H7 (cell line): ENCODE results near the gene PSMD14. TPM values are rescaled to one million over a fixed set of nuclear protein-coding genes. Genes with fewer than 3 reads are reported as not detected.
"Not testable (repeated sequence)": the region's sequence is repeated elsewhere in the genome, so short reads cannot be mapped to it uniquely, and the experiment has no call there.

ENCODE experiments used
- DNase-seq: peaks from one replicate; pipeline ENCODE4 v3.0.0; 2012
- H3K27me3 ChIP-seq: 2 replicates; pipeline ENCODE4 v1.6.0; 2011; ENCODE audit warnings: mild to moderate bottlenecking, low read length; ENCODE audit not compliant: control insufficient read depth, insufficient read depth
- H3K36me3 ChIP-seq: replicated peaks from 2 replicates; pipeline ENCODE4 v1.5.1; 2011; ENCODE audit warnings: low read length; ENCODE audit not compliant: control insufficient read depth, insufficient read depth
- H3K4me3 ChIP-seq: 2 replicates; pipeline ENCODE4 v1.5.1; 2011; ENCODE audit warnings: low read depth, mild to moderate bottlenecking, control low read depth, low read length, moderate library complexity; ENCODE audit not compliant: insufficient read depth
- total RNA-seq: library from RNA; depleted of rRNA; stranded (reverse); fragments of >200 nt; shearing (Covaris generic); gene quantifications from 2 replicates; pipeline ENCODE4 v1.2.3, GENCODE V29; 2014

The PSMD14 gene
- total RNA-seq, 1 experiment from 2014 or later: 106 TPM

DNA sequence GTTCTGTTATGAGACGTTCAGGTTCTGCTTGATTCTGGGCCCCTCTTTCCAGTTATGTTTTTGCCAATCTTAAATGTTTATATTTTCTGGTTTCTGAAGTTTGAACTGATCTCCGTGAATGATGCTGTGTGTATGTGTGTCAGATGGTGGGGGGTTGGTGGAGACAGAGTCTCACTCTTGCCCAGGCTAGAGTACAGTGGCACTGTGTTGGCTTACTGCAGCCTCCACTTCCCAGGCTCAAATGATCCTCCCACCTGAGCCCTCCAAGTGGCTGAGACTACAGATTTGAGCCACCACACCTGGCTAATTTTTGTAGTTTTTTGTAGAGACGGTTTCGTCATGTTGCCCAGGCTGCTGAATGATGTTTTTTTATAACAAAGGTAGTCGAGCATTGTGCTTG lies 45.9 kb downstream of the PSMD14 start:
- no peak overlapping the region for H3K4me3 ChIP-seq
- H3K27me3 ChIP-seq: no peaks in the 10 kb centered on the region
- no peaks in the 10 kb centered on the region for H3K36me3 ChIP-seq
- no peak for DNase-seq

DNA sequence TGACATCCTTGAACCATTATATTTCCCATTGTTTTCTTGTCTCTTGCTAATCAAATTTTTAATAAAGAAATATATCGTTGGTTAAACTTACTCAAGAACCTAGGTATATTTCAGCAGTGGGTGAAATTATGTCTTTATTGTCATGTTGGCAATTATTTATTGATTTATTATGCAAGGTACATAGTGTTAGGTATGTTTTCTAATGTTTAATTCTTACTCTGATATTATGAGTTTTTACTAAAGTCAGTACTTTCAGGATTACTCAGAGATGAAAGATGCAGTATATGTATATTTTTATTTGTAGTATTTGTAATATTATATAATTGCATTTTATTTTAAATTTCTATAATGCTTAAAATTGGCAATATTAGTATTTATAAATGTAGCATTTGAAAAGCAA lies 46.9 kb downstream of the PSMD14 start:
- no peaks in the 10 kb centered on the region for H3K36me3 ChIP-seq
- H3K4me3 ChIP-seq: no peak overlapping the region
- no peak for DNase-seq
- no peaks in the 10 kb centered on the region for H3K27me3 ChIP-seq

DNA sequence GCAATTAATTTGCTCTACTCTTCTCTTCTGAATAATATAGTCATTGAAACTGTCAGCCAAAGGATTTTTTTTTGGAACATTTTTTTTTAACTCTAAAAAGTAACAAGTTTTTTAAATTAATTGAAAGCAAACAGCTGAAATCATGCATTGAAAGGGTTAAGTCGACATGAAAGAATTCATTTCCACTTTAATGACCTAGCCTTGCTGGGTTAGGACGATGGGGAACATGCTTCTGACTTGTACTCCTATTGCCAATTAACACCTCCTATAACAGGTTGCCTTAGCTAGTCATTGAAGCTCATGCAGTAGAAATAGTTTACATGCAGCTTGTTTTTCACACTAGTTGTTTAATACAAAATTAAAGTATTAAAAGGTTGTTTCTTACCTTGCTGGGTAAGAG lies 47.8 kb downstream of the PSMD14 start:
- H3K36me3 ChIP-seq: no peaks in the 10 kb centered on the region
- no peak overlapping the region for H3K4me3 ChIP-seq
- H3K27me3 ChIP-seq: no peaks in the 10 kb centered on the region
- DNase-seq: no peak

DNA sequence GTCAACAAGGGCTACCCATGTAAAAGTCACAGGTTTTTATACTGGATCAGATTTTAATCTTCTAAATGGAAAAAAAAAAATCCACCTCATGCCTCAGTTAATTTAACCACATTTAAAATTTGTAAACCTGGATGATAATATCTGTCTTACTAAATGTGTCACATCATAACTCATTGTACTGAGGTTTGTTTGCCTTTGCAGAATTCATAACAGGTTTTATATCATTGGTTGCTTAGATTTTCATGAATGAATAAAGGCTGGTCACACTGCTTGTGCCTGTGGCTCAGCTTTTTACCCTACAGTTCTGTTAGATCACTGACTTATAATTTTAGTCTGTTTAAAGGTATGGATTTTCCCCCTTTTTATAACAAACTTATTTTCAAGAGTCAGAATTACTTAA lies 48.9 kb downstream of the PSMD14 start:
- Histone ChIP-seq H3K27me3 (no peaks in the 10 kb centered on the region), H3K4me3 (no peak overlapping the region)

DNA sequence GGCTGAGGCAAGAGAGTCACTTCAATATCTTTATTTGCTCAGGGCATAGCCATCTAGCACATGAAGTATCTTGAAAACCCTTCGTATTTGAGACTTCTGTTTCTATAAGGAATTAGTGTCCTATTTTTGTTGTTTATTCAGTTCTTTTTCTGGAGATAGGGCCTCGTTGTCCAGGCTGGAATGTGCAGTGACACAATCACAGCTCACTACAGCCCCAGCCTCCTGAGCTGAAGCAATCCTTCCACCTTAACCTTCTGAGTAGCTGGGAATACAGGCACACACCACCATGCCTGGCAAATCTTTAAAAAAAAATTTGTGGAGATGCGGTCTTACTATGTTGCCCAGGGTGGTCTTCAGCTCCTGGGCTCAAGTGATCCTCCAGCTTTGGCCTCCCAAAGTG lies 50.6 kb downstream of the PSMD14 start:
- H3K36me3 ChIP-seq: no peaks in the 10 kb centered on the region
- no peak overlapping the region for H3K4me3 ChIP-seq

More for the DNA sequence above, 48.9 kb downstream of the PSMD14 start:
- H3K36me3 ChIP-seq: no peaks in the 10 kb centered on the region
- DNase-seq: no peak

DNA sequence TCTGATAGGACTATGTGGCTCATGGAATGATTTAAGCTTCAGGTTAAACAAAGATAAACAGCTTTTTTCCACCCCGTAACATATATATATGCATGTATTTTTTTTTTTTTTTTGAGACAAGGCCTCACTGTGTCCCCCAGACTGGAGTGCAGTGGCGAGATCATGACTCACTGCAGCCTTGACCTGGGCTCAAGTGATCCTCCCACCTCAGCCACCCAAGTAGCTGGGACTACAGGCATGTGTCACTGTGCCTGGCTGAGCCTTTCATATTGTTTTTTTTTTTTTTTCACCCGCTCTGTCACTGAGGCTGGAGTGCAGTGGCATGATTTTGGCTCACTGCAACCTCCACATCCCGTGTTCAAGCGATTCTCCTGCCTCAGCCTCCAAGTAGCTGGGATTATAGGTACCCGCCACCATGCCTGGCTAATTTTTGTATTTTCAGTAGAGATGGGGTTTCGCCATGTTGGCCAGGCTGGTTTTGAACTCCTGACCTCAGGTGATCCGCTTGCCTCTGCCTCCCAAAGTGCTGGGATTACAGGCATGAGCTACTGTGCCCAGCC lies 52.0 kb downstream of the PSMD14 start:
- not testable (repeated sequence) for H3K27me3 ChIP-seq, DNase-seq, H3K4me3 ChIP-seq, H3K36me3 ChIP-seq

More for the DNA sequence above, 50.6 kb downstream of the PSMD14 start:
- no peak for DNase-seq
- no peaks in the 10 kb centered on the region for H3K27me3 ChIP-seq

DNA sequence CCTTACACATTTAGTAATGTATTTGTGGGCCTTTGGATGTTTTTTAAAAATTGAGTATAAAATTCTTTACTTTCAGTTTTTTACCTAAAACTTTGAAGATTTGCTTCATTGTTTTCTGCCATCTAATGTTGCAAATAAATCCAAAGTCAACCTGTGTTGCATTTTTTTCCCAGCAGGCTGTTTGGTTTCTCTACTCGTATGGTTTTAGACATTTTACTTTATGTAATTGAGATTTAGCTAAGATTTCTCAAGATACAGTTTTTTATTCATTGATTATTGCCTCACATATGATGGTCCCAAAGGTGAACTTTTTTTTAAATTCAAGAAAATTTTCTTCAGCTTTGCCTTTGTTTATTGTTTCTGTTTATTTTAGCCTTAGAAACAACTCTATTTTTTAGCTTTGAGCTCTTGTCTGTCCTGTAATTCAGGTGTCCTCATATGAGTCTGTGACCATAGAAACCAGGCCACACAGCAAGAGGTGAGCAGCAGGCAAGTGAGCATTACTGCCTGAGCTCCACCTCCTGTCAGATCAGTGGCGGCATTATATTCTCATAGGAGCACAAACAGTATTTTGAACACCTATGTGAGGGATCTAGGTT lies 54.4 kb downstream of the PSMD14 start:
- no peak for DNase-seq
- Histone ChIP-seq H3K27me3 (no peaks in the 10 kb centered on the region), H3K4me3 (no peak overlapping the region), H3K36me3 (no peaks in the 10 kb centered on the region)

DNA sequence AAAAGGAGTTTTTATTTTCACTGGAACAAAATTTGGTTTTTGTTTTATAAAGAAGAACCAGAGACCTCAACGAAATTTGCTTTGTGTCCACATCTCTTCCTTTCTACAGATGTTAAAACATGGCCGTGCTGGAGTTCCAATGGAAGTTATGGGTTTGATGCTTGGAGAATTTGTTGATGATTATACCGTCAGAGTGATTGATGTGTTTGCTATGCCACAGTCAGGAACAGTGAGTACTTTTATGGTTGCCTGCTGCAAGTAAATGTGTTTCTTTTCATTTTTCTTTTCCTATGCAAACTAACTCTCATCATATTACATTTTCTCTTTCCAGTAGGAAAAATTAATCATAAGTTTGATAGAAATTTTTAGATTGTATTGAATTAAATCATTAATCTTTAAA lies 59.5 kb downstream of the PSMD14 start:
- Histone ChIP-seq H3K36me3 (no peaks in the 10 kb centered on the region; the same call in 1 of the 2 replicates), H3K4me3 (no peak overlapping the region), H3K27me3 (no peaks in the 10 kb centered on the region)
- DNase-seq: no peak

DNA sequence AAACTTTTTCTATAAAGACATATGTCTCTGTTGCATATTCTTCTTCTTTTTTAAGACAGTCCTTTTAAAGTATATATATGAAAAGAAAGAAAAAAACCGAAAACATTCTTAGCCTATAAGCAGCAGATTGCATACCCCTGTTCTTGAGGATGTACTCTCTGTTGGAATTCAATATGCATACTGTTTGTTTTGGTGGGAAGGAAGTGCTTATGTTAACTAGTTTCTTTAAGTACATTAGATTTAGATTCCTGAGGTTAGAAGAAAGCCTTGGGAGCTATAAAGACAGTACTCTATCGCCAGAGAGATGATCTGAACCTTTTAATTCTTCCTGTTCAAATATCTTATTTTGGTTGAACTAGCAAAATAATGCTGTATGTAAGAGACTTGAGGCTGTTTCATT lies 61.1 kb downstream of the PSMD14 start:
- DNase-seq: no peak
- Histone ChIP-seq H3K36me3 (no peaks in the 10 kb centered on the region; the same call in 1 of the 2 replicates), H3K27me3 (no peaks in the 10 kb centered on the region), H3K4me3 (no peak overlapping the region)

DNA sequence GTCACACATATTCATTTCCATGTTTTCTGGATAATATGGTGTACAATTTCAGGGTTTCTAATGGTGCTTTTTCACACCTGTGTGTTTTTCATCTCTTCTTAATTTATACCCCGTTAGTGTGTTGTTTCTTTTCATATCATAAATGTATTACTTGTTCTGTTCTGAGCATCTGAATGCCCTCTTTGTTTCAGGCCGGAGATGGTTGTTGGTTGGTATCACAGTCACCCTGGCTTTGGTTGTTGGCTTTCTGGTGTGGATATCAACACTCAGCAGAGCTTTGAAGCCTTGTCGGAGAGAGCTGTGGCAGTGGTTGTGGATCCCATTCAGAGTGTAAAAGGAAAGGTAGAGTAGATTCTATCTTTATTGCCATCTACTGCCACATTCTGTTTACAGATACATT lies 62.8 kb downstream of the PSMD14 start:
- Histone ChIP-seq H3K36me3 (no peaks in the 10 kb centered on the region; the same call in 1 of the 2 replicates), H3K4me3 (no peak overlapping the region), H3K27me3 (no peaks in the 10 kb centered on the region)
- no peak for DNase-seq

DNA sequence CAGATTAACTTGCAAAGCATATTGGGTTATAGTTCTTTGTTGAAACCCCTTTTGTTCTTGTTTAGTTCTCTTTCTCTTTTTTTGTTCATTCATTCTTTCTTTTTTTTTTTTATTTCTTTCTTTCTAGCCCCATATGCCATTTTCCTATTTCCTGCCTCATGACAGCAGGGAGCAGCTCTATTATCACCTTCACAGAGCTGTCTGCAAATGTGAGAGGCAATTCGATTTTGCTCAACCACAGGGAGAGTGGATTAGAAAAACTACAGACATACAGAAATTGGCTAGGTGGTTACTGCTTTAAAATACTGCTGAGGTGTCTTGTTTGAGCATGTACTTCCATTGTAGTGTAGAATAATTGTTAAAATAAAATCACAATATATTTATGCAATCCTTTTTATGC lies 63.6 kb downstream of the PSMD14 start:
- Histone ChIP-seq H3K27me3 (no peaks in the 10 kb centered on the region), H3K36me3 (no peaks in the 10 kb centered on the region; the same call in 1 of the 2 replicates), H3K4me3 (no peak overlapping the region)
- no peak for DNase-seq

DNA sequence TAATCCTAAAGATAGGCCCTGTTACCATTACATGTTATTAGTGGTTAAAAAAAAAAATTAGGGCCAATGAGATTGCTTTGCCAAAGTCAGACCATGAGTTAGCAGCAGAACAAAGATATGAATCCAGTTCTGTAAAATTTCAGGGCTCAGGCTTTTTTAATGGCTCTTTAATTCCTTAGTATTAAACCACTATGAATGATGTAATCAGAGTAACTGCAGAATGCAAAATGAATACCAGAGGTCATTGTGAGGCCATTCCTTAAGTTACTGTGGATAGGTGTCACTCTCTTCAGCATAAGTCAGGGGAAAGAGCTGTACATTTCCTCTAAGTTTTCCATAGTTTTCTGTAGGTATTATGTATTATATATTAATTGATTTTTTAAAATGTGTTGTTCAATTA lies 65.7 kb downstream of the PSMD14 start:
- H3K4me3 ChIP-seq: no peak overlapping the region
- no peaks in the 10 kb centered on the region; the same call in 1 of the 2 replicates for H3K36me3 ChIP-seq
- DNase-seq: no peak
- H3K27me3 ChIP-seq: no peaks in the 10 kb centered on the region

DNA sequence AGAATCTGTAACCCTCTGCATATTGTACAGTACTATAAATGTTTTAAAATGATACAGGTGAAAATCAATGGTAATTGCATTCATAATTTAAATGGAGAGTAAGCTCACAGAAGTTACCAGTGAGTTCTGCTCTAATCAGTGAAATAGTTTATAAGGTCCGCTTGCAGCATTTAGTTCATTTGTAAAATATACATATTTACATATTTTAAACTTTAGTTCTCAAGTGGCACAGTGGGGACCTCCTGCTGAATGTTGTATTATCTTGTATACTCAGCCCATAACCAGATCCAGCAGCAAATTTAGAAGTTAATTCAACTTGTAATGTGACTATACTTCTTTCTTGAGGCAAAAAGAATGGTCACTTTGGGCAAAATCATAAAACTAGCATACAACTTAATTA lies 66.2 kb downstream of the PSMD14 start:
- Histone ChIP-seq H3K4me3 (no peak overlapping the region), H3K27me3 (no peaks in the 10 kb centered on the region)
- no peak for DNase-seq

DNA sequence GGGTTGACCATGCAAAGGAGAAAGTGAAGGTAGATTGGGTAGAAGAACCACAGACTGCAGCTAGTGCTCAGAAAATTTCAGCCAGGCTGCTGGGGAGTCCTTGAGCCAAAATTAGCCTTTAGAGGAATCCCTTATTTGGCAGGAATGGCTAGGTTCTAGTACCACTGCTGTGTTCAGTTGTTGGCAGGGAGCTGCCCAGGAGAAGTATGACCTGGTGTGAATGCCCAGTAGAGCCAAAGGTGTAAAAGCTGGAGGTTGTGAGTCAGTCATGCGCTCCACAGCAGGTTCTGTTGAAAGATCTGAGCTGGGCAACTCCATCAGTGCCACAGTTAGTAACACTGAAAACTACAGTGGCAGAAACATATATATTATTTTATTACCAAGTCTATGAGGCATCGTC lies 71.5 kb downstream of the PSMD14 start:
- no peaks in the 10 kb centered on the region; the same call in 1 of the 2 replicates for H3K36me3 ChIP-seq
- no peak overlapping the region for H3K4me3 ChIP-seq
- H3K27me3 ChIP-seq: no peaks in the 10 kb centered on the region
- no peak for DNase-seq

More for the DNA sequence above, 66.2 kb downstream of the PSMD14 start:
- no peaks in the 10 kb centered on the region; the same call in 1 of the 2 replicates for H3K36me3 ChIP-seq

DNA sequence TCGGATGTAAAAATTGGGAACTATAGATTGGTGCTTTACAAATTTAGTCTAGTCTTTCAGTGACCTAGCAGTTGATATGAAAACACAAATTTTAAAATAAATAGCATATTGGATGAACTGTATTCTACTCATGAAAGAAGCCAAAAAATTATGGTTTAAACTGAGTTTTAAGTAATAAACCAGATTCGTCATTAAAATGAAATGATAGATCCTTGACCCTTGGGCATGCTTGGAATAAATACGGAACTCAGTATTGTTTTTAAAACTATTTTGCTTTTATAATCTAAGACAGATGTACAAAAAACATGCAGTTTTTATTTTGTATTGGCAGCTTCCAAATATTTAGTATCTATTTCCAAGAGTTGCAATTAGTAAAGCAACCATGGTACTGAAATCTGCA lies 73.3 kb downstream of the PSMD14 start:
- Histone ChIP-seq H3K27me3 (no peaks in the 10 kb centered on the region), H3K36me3 (no peaks in the 10 kb centered on the region; the same call in 1 of the 2 replicates), H3K4me3 (no peak overlapping the region)
- DNase-seq: no peak
